Breast epithelium (tissue), 4 donors: ENCODE results near the gene IFI27. TPM values are rescaled to one million over a fixed set of nuclear protein-coding genes. Genes with fewer than 3 reads are reported as not detected.
A peak's percentile ranks its signal among the peaks of the same experiment; 100 is the strongest.
"Not testable (repeated sequence)": the region's sequence is repeated elsewhere in the genome, so short reads cannot be mapped to it uniquely, and the experiment has no call there.

ENCODE experiments used
- DNase-seq, 2 donors: peaks; one replicate each; pipeline ENCODE4 v3.0.0-alpha.2; 2019; ENCODE audit warnings: low spot score in 2 of 2
- H3K27ac ChIP-seq, 2 donors: fragments of 200-600 bp; sonication (generic) in 1 of 2; one replicate each; pipeline ENCODE4 v1.5.1; 2016 to 2019; ENCODE audit warnings: mild to moderate bottlenecking in 1 of 2
- H3K27me3 ChIP-seq, 2 donors: fragments of 200-600 bp; sonication (generic) in 1 of 2; one replicate each; pipeline versions ENCODE4 v1.5.1 to v1.6.0; 2017 to 2019; ENCODE audit warnings: control low read depth in 1 of 2, mild to moderate bottlenecking in 1 of 2
- H3K36me3 ChIP-seq: fragments of 200-600 bp; one replicate; pipeline ENCODE4 v1.5.1; 2019
- H3K4me1 ChIP-seq, 2 donors: fragments of 200-600 bp; sonication (generic); one replicate each; pipeline ENCODE4 v1.5.1; 2016 to 2019; ENCODE audit warnings: control low read depth in 1 of 2
- H3K4me3 ChIP-seq, 3 donors: fragments of 200-600 bp; sonication (generic); 1 replicate in 2 of 3; 2 replicates in 1 of 3; pipeline ENCODE4 v1.5.1; 2016 to 2019; ENCODE audit warnings: mild to moderate bottlenecking in 3 of 3, moderate library complexity in 2 of 3
- H3K9me3 ChIP-seq, 2 donors: fragments of 200-600 bp; sonication (generic) in 1 of 2; one replicate each; pipeline ENCODE4 v1.5.1; 2016 to 2019; ENCODE audit warnings: control low read depth in 1 of 2
- CTCF ChIP-seq, 3 donors: fragments of 450-650 bp; IDR thresholded peaks; one replicate each; pipeline ENCODE4 v1.5.1; 2016 to 2017; ENCODE audit warnings: antibody characterized with exemption in 3 of 3, mild to moderate bottlenecking in 3 of 3, moderate library complexity in 3 of 3
- POLR2A ChIP-seq: fragments of 450-650 bp; IDR thresholded peaks from one replicate; pipeline ENCODE4 v1.6.1; 2016; ENCODE audit warnings: antibody characterized with exemption, mild to moderate bottlenecking, moderate library complexity
- POLR2AphosphoS5 ChIP-seq, 3 donors: sonication (generic); formaldehyde crosslinking; IDR thresholded peaks; one replicate each; pipeline ENCODE4 v1.6.1; 2017; ENCODE audit warnings: antibody characterized with exemption in 3 of 3
- intact Hi-C: fragments of 100-400 bp; cut with DNase I; formaldehyde crosslinking; loops from one replicate; pipeline ENCODE4 v1.15.1; 2023; ENCODE audit warnings: low total_unique reads
- total RNA-seq, 3 donors: library from RNA; depleted of rRNA; stranded (reverse); fragments of >200 nt; gene quantifications; one replicate each; pipeline ENCODE4 v1.1.0, GENCODE V29; 2016

IFI27 gene
- 100 to 1,000 TPM; 101 to 196 (median 160) TPM for total RNA-seq

- intact Hi-C loops = no loop called here
- H3K27me3 ChIP-seq = no peaks in the 10 kb centered on the region
- TF ChIP-seq CTCF (IDR thresholded peaks at IDR 0.05) = no peak
- TF ChIP-seq POLR2AphosphoS5 (IDR thresholded peaks at IDR 0.05) = peak; percentile 68 to 83 (median 80)
- TF ChIP-seq POLR2A = peak; percentile 30
- H3K4me3 ChIP-seq = peak within 1 kb of the TSS; percentile 39 to 69 (median 47)
- H3K4me1 ChIP-seq = no peaks in the 10 kb centered on the region
- DNase-seq = peak in 1 of 2 donors; percentile 40
- H3K9me3 ChIP-seq = no peaks in the 10 kb centered on the region
- H3K36me3 ChIP-seq = no peaks in the 10 kb centered on the region
- H3K27ac ChIP-seq = peak within 1 kb of the TSS; percentile 80 to 95
Measured at GRCh38 chr14:94110552-94111181, at the start of gene IFI27. IFI27 (plus strand) TSS chr14:94110736.

GRCh38 chr14:94062344-94062940 lies 48.1 kb upstream of the IFI27 start:
- no peak for TF ChIP-seq POLR2AphosphoS5 (IDR thresholded peaks at IDR 0.05)
- TF ChIP-seq CTCF (IDR thresholded peaks at IDR 0.05) = no peak
- no peak for TF ChIP-seq POLR2A
- Histone ChIP-seq H3K27ac (peak overlapping the region in 1 of 2 donors; percentile 2), H3K4me1 (peaks cover 5% of the 10 kb centered on the region in 2 donors), H3K9me3 (no peaks in the 10 kb centered on the region), H3K4me3 (no peak overlapping the region), H3K27me3 (no peaks in the 10 kb centered on the region), H3K36me3 (peaks cover 4% of the 10 kb centered on the region)
- DNase-seq = no peak
- intact Hi-C loops = no loop called here

DNA sequence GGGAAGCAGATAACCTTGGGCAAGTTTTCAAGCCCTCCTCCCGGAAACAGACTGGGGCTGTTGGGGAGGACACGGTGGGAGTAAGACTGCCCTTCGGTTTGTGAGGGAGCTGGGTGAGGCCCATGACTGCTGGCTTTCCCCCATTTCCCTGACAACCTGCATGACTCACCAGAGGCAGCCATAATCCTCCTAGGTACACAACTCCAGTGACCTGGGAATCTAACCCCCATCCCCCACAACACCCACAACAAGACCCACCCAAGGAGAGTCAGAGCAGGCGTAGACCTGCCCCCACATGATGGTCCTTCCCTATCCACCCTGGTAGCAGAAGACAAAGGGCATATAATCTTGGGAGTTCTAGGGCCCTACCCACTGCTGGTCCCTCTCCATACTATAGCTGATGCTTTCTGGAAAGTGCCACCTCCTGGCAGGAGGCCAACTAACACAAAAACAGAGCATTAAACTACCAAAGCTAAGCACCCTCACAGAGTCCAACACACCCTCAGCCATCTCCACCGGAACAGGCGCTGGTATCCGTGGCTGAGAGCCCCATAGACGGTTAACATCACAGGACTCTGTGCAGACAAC lies 44.4 kb upstream of the IFI27 start:
- Histone ChIP-seq H3K27ac (peak overlapping the region; percentile 25 to 36), H3K4me1 (peaks cover 5% of the 10 kb centered on the region in 2 donors), H3K9me3 (no peaks in the 10 kb centered on the region), H3K4me3 (no peak overlapping the region), H3K27me3 (no peaks in the 10 kb centered on the region), H3K36me3 (no peaks in the 10 kb centered on the region)
- intact Hi-C loops = no loop called here
- TF ChIP-seq POLR2A (no peak), CTCF (IDR thresholded peaks at IDR 0.05) (no peak), POLR2AphosphoS5 (IDR thresholded peaks at IDR 0.05) (no peak)
- no peak for DNase-seq

DNA sequence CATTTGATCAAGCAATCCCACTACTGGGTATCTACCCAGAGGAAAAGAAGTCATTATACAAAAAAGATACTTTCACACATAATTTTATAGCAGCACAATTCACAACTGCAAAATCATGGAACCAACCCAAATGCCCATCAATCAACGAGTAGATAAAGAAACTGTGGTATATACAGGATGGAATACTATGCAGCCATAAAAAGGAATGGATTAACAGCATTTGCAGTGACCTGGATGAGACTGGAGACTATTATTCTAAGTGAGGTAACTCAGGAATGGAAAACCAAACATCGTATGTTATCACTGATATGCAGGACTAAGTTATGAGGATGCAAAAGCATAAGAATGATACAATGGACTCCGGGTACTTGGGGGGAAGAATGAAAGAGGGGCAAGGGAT lies 38.5 kb upstream of the IFI27 start:
- H3K4me1 ChIP-seq, H3K36me3 ChIP-seq, H3K4me3 ChIP-seq, intact Hi-C loops, DNase-seq, H3K27ac ChIP-seq, H3K27me3 ChIP-seq: not testable (repeated sequence)
- H3K9me3 ChIP-seq = peaks cover 0 to 18% of the 10 kb centered on the region in 2 donors

GRCh38 chr14:94074534-94074933 lies 36.0 kb upstream of the IFI27 start:
- intact Hi-C loops = no loop called here
- Histone ChIP-seq H3K4me3 (no peak overlapping the region), H3K4me1 (peaks cover 0 to 7% of the 10 kb centered on the region in 2 donors), H3K27me3 (no peaks in the 10 kb centered on the region), H3K27ac (no peak overlapping the region), H3K9me3 (peaks cover 0 to 18% of the 10 kb centered on the region in 2 donors), H3K36me3 (no peaks in the 10 kb centered on the region)
- no peak for TF ChIP-seq POLR2AphosphoS5 (IDR thresholded peaks at IDR 0.05)
- DNase-seq = no peak

- H3K27ac ChIP-seq = no peak overlapping the region
- DNase-seq = no peak
- no peaks in the 10 kb centered on the region for H3K27me3 ChIP-seq
- no peak for TF ChIP-seq POLR2AphosphoS5 (IDR thresholded peaks at IDR 0.05)
- TF ChIP-seq POLR2A = no peak
- TF ChIP-seq CTCF (IDR thresholded peaks at IDR 0.05) = no peak
- intact Hi-C loops = no loop called here
- H3K9me3 ChIP-seq = peaks cover 0 to 18% of the 10 kb centered on the region in 2 donors
- no peaks in the 10 kb centered on the region for H3K36me3 ChIP-seq
- peaks cover 0 to 7% of the 10 kb centered on the region in 2 donors for H3K4me1 ChIP-seq
- H3K4me3 ChIP-seq = no peak overlapping the region
Measured at GRCh38 chr14:94075008-94075407, 35.5 kb upstream of the IFI27 start.
